Measurements from ENCODE around the gene BACE2. TPM values are rescaled to one million over a fixed set of nuclear protein-coding genes. Genes with fewer than 3 reads are reported as not detected.
"Not testable (repeated sequence)": the region's sequence is repeated elsewhere in the genome, so short reads cannot be mapped to it uniquely, and the experiment has no call there.

BACE2 gene
- total RNA-seq, 1 experiment from 2014 or later, result 46.0 TPM

DNA sequence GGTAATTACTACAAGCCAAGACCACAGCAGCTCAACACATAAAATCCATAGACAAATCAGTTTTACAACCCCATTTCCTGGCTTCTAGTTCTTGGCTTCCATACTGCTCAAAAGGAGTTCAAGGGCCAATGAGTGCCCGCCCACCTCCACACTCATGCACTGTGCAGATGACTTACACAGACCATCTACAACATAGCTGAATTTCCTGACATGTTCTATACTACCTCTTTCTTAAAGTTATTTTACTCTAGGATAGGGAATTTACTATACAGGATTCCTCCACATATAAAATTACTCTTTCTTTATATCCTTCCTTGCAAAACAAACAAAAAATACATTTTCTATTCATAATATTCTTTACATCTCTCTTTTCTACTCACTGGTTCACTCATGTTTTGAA lies 14.6 kb downstream of the BACE2 start:
- no peak for DNase-seq (ENCODE audit: low read depth)

GRCh38 chr21:41183575-41183974 lies 15.6 kb downstream of the BACE2 start:
- no peak for DNase-seq (ENCODE audit: low read depth)

- no peak for DNase-seq (ENCODE audit: low read depth)
Observed at GRCh38 chr21:41185802-41186201, 17.8 kb downstream of the BACE2 start.

DNA sequence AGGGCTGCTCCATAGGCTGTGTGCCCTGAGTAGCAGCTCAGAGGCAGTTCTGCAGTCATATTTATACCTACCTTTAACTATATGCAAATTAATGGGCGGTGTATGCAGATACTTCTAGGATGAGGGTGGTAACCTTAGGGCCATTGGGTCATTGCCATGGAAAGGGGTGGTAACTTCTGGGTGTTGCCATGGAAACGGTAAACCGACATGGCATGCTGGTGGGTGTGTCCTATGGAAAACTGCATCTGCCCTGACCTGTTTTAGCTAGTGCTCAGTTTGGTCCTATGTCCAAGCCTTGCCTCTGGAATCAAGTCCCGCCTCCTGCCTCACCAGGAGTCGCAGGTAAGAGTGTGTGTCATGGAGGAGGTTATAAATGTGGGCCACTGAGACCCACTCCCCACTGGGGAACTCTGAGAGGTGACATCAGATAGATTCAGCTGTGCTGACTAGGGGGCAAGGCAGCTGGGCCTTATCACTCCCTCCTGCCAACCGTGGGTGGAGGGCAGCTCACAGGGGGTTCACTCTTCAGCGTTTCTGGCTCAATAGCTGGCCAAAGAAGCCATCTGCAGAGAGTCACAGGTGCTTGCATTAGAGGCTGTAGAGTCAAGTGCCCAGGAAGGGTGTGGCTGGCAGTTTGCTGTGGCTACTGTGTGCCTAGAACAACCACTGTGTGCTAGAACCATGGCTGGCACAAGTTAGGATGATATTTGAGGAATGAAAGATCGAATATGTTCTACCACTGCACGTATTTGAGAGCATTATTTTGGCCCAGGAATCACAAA lies 19.0 kb downstream of the BACE2 start:
- no peak for DNase-seq (ENCODE audit: low read depth)

- DNase-seq (ENCODE audit: low read depth), result no peak
Observed at GRCh38 chr21:41187537-41188025, 19.6 kb downstream of the BACE2 start.

- no peak for DNase-seq (ENCODE audit: low read depth)
Observed at GRCh38 chr21:41188486-41189149, 20.7 kb downstream of the BACE2 start.

- no peak for DNase-seq (ENCODE audit: low read depth)
Observed at GRCh38 chr21:41189150-41189745, 21.3 kb downstream of the BACE2 start.

DNA sequence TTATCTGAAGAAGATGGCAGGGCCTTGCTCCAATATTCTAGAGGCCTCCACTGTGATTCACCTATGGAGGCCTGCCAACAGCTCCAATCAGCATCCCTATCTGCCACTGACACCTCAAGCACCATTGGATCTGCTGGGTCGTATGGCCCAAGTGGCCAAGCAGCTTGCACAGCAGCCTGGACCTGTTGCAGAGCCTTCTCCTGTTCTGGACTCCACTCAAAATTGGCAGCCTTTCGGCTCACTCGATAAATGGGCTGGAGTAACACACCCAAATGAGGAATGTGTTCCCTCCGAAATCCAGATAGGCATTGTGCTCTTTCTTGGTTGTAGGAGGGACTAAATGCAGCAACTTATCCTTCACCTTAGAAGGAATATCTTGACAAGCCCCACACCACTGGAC lies 24.6 kb downstream of the BACE2 start:
- not testable (repeated sequence) for DNase-seq (ENCODE audit: low read depth)

- DNase-seq (ENCODE audit: low read depth), result no peak
Observed at GRCh38 chr21:41195311-41195710, 27.4 kb downstream of the BACE2 start.

GRCh38 chr21:41196993-41197392 lies 29.0 kb downstream of the BACE2 start:
- peak; percentile 39 for DNase-seq (ENCODE audit: low read depth)

GRCh38 chr21:41197582-41197981 lies 29.6 kb downstream of the BACE2 start:
- DNase-seq (ENCODE audit: low read depth), result no peak

GRCh38 chr21:41198647-41199046 lies 30.7 kb downstream of the BACE2 start:
- DNase-seq (ENCODE audit: low read depth), result not testable (repeated sequence)

- no peak for DNase-seq (ENCODE audit: low read depth)
Observed at GRCh38 chr21:41199123-41199522, 31.2 kb downstream of the BACE2 start.

- DNase-seq (ENCODE audit: low read depth), result no peak
Observed at GRCh38 chr21:41199588-41199987, 31.6 kb downstream of the BACE2 start.

DNA sequence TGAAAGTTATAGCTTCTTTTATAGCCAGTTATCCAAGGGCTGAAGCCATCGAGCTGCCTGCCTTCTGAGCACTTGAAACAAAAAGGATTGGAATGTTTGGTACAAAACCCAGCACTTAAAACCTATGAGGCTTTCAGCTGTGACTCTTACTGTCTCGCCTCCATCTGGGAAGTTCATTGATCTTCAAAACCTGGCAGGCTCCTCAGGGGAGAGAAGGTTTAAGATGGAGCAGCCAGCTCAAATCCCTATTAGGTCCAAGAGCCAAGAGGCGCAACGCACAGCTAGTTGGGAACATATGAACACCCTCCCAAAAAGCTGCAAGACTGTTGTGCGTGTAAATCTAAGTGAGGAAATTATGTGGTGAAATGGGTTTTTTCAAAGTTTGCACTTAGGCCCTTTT lies 33.4 kb downstream of the BACE2 start:
- DNase-seq (ENCODE audit: low read depth), result no peak

GRCh38 chr21:41204736-41205135 lies 36.8 kb downstream of the BACE2 start:
- no peak for DNase-seq (ENCODE audit: low read depth)

- peak; percentile 6 for DNase-seq (ENCODE audit: low read depth)
Observed at GRCh38 chr21:41207401-41208375, 39.7 kb downstream of the BACE2 start.

DNA sequence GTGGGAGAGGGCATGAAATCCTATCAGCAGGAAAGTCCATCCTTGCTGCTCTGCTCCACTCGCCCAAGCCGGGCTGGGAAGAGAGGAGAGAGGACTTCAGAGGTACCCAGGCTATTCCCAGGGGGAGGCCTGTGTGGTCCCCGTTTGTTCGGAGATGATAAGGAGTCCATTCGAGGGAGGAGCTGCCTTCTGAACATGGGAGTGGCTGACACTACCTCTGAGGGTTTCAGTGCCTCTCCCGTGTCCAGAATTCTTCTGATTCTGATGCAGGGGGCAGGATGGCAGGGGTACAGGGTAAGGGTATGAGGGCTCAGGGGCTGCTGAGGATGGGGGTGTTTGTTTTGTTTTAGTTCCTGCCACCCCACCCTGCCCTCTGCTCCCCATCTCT lies 40.4 kb downstream of the BACE2 start:
- DNase-seq (ENCODE audit: low read depth), result no peak

DNA sequence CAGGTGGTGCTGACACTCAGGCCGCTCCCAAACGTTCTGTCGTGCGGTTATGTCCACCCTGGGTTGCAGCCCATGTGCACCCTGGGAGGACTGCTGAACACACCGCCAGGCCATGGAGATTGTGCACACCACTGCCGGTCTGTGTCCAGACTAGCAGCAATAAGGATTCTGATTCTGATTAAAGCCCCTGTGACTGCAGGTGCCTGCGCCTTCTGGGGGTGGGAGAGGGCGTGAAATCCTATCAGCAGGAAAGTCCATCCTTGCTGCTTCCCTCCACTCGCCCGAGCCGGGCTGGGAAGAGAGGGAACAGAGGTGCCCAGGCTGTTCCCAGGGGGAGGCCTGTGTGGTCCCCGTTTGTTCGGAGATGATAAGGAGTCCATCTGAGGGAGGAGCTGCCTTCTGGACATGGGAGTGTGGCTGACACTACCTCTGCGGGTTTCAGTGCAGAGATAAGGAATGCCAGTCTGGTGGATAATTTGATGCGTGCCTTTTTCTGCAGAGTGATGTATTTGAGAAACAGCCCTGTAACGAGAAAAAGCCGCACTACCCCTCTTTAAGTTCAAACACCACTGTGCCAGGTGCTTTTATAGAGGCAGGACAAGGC lies 41.2 kb downstream of the BACE2 start:
- DNase-seq (ENCODE audit: low read depth), result no peak

DNA sequence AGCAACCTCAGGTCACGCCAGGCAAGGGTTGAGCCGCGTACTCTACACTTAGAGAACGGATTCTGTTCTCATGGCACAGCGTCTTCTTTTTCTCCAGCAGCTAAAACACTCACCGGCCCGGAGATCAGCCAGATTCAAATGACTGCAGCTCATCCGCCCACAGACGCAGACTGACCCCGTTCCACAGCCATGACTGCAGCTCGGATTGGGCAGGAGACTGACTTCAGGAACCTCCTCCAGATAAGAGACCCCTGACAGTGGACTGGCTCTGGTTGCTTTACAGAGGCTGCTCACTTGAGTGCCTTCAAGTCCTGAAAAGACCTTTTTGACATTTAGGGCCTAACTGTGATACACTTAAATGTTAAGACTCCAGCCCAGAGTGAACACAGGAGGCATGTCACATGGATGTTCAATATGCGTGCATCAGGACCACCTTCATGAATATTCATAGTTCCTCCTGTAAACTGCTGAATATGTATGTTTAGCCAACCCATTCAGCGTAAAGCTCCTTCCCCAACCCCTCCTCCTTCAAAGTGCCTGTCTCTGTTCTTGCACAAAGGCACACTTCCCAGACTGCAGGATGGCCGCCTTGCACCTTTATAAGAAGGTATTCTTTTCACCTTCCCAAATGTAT lies 42.6 kb downstream of the BACE2 start:
- DNase-seq (ENCODE audit: low read depth), result no peak

Data from HT1080 (cell line).